ENCODE measurements around the gene AGAP1. TPM values are rescaled to one million over a fixed set of nuclear protein-coding genes. Genes with fewer than 3 reads are reported as not detected.

AGAP1 gene
- total and polyA plus RNA-seq, 7 donors, result 4.2 to 21.6 (median 16.6) TPM

DNA sequence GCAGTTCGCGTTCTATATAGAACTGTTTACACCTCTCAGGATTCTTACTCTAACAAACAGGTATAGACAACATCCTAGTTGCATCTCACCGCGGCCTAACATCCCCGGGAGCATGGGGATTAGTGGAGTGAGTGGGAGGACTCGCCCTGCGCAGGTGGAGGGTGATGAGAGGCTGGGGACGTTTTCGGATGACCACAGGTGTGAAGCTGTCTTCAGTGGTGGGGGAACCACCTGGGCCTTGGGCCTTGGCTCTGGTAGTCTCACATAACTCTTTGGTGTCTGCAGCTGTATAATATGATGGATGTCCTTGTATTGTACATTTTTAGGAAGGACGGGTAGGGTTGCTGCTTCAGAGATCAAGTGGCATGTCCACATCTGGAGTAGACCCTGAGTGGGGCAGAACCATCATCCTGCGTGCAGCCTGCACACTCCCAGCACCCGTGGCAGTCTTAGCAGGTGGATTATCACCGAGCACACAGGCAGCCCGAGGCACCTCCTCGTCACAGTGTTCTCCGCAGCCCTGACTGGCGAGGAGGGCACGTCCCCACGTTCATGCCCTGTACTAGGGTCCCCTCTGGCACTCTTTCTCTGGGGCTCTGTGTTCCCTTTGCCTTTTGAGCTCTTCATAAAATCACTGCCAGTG lies 56.0 kb downstream of the AGAP1 start:
- intact Hi-C loops (cut with DNase I), result loop anchor here in 1 of 2 donors (5.0 kb wide), 1 partner anchor 53 kb away; no protein-coding TSS in a partner anchor
- peaks cover 16% of the 10 kb centered on the region for H3K4me1 ChIP-seq
- H3K27me3 ChIP-seq (ENCODE audit: insufficient read depth in 3 of 3, low read length in 2 of 3), result no peaks in the 10 kb centered on the region
- TF ChIP-seq, protein P1, sequence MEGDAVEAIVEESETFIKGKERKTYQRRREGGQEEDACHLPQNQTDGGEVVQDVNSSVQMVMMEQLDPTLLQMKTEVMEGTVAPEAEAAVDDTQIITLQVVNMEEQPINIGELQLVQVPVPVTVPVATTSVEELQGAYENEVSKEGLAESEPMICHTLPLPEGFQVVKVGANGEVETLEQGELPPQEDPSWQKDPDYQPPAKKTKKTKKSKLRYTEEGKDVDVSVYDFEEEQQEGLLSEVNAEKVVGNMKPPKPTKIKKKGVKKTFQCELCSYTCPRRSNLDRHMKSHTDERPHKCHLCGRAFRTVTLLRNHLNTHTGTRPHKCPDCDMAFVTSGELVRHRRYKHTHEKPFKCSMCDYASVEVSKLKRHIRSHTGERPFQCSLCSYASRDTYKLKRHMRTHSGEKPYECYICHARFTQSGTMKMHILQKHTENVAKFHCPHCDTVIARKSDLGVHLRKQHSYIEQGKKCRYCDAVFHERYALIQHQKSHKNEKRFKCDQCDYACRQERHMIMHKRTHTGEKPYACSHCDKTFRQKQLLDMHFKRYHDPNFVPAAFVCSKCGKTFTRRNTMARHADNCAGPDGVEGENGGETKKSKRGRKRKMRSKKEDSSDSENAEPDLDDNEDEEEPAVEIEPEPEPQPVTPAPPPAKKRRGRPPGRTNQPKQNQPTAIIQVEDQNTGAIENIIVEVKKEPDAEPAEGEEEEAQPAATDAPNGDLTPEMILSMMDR (IDR thresholded peaks at IDR 0.05), result no peak
- H3K36me3 ChIP-seq (ENCODE audit: insufficient read depth in 1 of 2, low read depth in 1 of 2), result no peaks in the 10 kb centered on the region
- H3K4me3 ChIP-seq, result no peak overlapping the region
- no peak overlapping the region for H3K27ac ChIP-seq
- ATAC-seq (no peak), DNase-seq (no peak)
- H3K9me3 ChIP-seq, result no peaks in the 10 kb centered on the region
- WGBS, 3 donors, result 92% methylated on average over 19 of the region's 19 CpGs

DNA sequence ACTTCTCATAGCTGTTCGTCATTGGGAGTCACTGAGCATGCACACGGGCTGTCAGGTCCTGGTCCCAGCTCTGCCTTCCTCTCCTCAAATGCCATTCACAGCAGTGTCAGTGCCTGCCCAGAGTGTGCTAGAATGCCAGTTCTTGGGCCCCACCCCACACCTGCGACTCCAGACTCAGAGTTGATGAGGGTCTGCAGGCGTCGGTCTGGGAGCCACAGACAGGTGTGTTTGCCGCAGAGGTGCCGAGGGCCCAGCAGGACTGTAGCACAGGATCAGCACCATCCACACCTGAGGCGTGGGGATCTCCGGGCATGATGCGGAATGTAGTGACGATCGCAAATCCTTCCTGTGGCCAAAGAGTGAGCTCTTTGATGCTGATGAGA lies 56.5 kb downstream of the AGAP1 start:
- Histone ChIP-seq H3K4me1 (peaks cover 16% of the 10 kb centered on the region), H3K27ac (no peak overlapping the region), H3K36me3 (ENCODE audit: insufficient read depth in 1 of 2, low read depth in 1 of 2) (no peaks in the 10 kb centered on the region), H3K4me3 (no peak overlapping the region), H3K27me3 (ENCODE audit: insufficient read depth in 3 of 3, low read length in 2 of 3) (no peaks in the 10 kb centered on the region), H3K9me3 (no peaks in the 10 kb centered on the region)
- intact Hi-C loops (cut with DNase I), result no loop called here
- ATAC-seq (no peak), DNase-seq (no peak)
- 94 to 96% (median 96%) methylated on average over 12 of the region's 12 CpGs for WGBS, 3 donors
- TF ChIP-seq, protein P1 (IDR thresholded peaks at IDR 0.05), result no peak

DNA sequence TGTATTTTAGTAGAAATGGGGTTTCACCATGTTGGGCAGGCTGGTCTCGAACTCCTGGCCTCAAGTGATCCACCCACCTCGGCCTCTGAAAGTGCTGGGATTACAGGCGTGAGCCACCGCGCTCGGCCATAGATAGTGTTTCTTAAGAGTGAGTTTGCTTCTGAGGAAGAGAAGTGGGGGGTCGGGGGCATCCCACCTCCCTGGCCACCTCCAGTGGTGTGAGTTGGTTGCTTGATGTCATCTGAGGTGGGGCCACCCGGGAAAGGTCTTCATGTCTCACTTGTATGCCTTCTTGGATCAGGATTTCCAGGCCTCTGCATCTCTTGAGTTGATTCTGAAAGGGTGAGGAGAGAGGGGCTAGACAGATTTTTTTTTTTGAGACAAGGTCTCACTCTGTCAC lies 57.1 kb downstream of the AGAP1 start:
- intact Hi-C loops (cut with DNase I), result no loop called here
- no peak overlapping the region for H3K4me3 ChIP-seq
- no peak for ATAC-seq
- peaks cover 16% of the 10 kb centered on the region for H3K4me1 ChIP-seq
- no peaks in the 10 kb centered on the region for H3K27me3 ChIP-seq (ENCODE audit: insufficient read depth in 3 of 3, low read length in 2 of 3)
- TF ChIP-seq, protein P1 (IDR thresholded peaks at IDR 0.05), result no peak
- H3K27ac ChIP-seq, result no peak overlapping the region
- DNase-seq, result no peak
- H3K9me3 ChIP-seq, result no peaks in the 10 kb centered on the region
- no peaks in the 10 kb centered on the region for H3K36me3 ChIP-seq (ENCODE audit: insufficient read depth in 1 of 2, low read depth in 1 of 2)
- 94 to 98% (median 95%) methylated on average over 8 of the region's 8 CpGs for WGBS, 3 donors

DNA sequence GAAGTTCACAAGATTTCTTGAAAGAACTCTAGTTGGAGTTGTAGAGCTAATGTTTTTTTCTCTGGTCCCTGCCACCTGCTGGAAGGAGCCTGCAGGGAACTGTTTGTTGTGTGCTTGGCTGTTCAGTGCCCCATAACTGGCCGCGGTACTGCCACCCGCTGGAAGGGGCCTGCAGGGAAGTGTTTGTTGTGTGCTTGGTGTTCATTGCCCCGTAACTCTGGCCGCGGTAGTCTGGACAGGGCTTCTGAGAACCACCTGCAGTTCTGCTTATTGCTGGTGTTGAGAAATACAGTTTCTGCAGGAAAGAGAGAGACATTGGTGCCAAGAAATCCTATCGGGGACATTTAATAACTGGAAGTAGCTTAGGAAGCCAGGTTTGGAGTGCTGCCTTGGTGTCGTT lies 58.1 kb downstream of the AGAP1 start:
- intact Hi-C loops (cut with DNase I), result no loop called here
- Histone ChIP-seq H3K27me3 (ENCODE audit: insufficient read depth in 3 of 3, low read length in 2 of 3) (no peaks in the 10 kb centered on the region), H3K4me1 (peaks cover 16% of the 10 kb centered on the region), H3K36me3 (ENCODE audit: insufficient read depth in 1 of 2, low read depth in 1 of 2) (no peaks in the 10 kb centered on the region), H3K27ac (no peak overlapping the region), H3K9me3 (no peaks in the 10 kb centered on the region), H3K4me3 (no peak overlapping the region)
- DNase-seq (peak in 1 of 2 donors; percentile 25), ATAC-seq (peak; percentile 79 to 84 (median 80))
- WGBS, 3 donors, result 2 to 9% (median 5%) methylated on average over 8 of the region's 8 CpGs
- TF ChIP-seq, protein P1 (IDR thresholded peaks at IDR 0.05), result peak; percentile 51

DNA sequence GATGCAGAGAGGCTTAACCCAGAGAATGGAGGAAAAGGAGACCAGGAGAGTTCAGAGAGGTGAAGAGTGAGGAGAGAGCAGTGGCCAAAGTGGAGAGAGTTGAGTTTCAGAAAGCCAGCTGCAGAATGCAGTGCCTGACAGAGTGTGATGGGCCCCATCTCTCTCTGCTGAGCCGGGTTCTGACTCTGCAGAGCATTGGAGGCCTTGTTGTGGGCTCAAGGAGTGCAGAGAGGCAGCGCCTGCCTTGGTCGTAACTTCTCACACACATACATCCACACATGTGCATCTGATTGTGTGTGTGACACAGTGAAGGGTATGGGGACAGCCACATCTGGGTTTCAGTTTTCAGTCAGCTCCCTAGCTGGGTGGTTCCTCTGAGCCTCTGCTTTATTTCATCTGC lies 58.8 kb downstream of the AGAP1 start:
- Histone ChIP-seq H3K27ac (no peak overlapping the region), H3K27me3 (ENCODE audit: insufficient read depth in 3 of 3, low read length in 2 of 3) (no peaks in the 10 kb centered on the region), H3K36me3 (ENCODE audit: insufficient read depth in 1 of 2, low read depth in 1 of 2) (no peaks in the 10 kb centered on the region), H3K4me3 (no peak overlapping the region), H3K4me1 (peaks cover 16% of the 10 kb centered on the region), H3K9me3 (no peaks in the 10 kb centered on the region)
- no peak for DNase-seq
- ATAC-seq, result no peak
- TF ChIP-seq, protein P1 (IDR thresholded peaks at IDR 0.05), result no peak
- 80 to 86% (median 84%) methylated on average over 3 of the region's 3 CpGs for WGBS, 3 donors
- intact Hi-C loops (cut with DNase I), result no loop called here
